HUES64 (cell line): ENCODE data around the gene SFXN5.

Source experiments
- H3K27ac ChIP-seq: 2 replicates; pipeline ENCODE4 v1.7.0; 2013; ENCODE audit warnings: low read depth, low read length, inconsistent platforms
- H3K27me3 ChIP-seq: 2 replicates; pipeline ENCODE4 v1.6.1; 2013; ENCODE audit warnings: mild to moderate bottlenecking, low read length; ENCODE audit not compliant: insufficient read depth
- H3K36me3 ChIP-seq: 2 replicates; pipeline ENCODE4 v1.6.1; 2013; ENCODE audit warnings: mild to moderate bottlenecking, low read length; ENCODE audit not compliant: insufficient read depth
- H3K4me1 ChIP-seq: 2 replicates; pipeline ENCODE4 v1.6.1; 2013; ENCODE audit warnings: mild to moderate bottlenecking, low read length, moderate library complexity; ENCODE audit not compliant: insufficient read depth
- H3K4me3 ChIP-seq: 2 replicates; pipeline ENCODE4 v1.5.1; 2013; ENCODE audit warnings: mild to moderate bottlenecking, low read length, moderate library complexity
- H3K9ac ChIP-seq: 2 replicates; pipeline ENCODE4 v1.6.1; 2013; ENCODE audit warnings: mild to moderate bottlenecking, low read depth, low read length
- H3K9me3 ChIP-seq: 2 replicates; pipeline ENCODE4 v1.6.1; 2013; ENCODE audit warnings: low read depth, low read length; ENCODE audit not compliant: insufficient read depth
- WGBS: fragments of 150-250, 120-280 bp; methylation state at CpG from one replicate; pipeline ENCODE4 v1.1.7; 2013; ENCODE audit warnings: missing lambda C conversion rate; 5-methylcytosine and 5-hydroxymethylcytosine counted together

The SFXN5 gene

GRCh38 chr2:72893594-72894319 lies 177.8 kb downstream of the SFXN5 start:
- H3K27ac ChIP-seq: no peak overlapping the region
- H3K27me3 ChIP-seq: peaks cover 64% of the 10 kb centered on the region
- no peak overlapping the region for H3K4me3 ChIP-seq
- H3K36me3 ChIP-seq: no peaks in the 10 kb centered on the region
- WGBS: 55% methylated on average over 15 of the region's 15 CpGs
- peaks cover 10% of the 10 kb centered on the region; the same call in 1 of the 2 replicates for H3K4me1 ChIP-seq
- H3K9me3 ChIP-seq: no peaks in the 10 kb centered on the region
- H3K9ac ChIP-seq: no peak overlapping the region

DNA sequence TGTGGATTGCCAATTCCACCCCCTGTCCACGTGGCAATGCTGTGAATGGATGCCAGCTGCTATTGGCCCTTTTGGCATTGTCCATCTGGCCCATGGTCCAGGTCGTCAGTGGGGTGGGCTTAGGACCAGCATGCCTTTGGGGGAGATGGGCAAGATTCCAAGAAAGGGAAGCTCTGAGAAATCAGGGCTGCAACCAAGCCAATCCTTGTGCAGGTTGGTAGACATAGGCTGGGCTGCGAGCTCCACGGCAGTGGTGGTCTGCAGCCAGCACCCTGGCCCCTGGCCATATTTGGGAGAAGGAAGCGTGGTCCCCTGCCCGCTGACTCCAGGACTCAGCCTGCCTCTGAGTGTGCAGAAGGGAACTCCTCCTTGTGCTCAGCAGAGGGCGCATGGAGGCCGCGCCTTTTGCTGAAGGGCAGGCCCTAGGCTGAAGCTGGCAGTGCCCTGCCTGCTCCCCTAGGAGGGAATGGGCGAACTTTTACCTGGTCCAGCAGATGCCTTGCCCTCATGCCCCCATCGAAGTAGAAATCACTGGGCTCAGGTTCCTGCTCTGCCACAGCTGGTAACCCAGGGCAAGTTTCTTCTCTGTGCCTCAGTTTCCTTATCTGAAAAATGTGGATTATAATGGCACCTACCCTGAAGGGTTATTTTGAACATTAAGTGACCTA lies 178.9 kb downstream of the SFXN5 start:
- Histone ChIP-seq H3K4me1 (peaks cover 15% of the 10 kb centered on the region), H3K27me3 (peaks cover 63% of the 10 kb centered on the region), H3K36me3 (no peaks in the 10 kb centered on the region), H3K27ac (no peak overlapping the region), H3K9me3 (no peaks in the 10 kb centered on the region), H3K9ac (no peak overlapping the region), H3K4me3 (no peak overlapping the region)
- WGBS: 19% methylated on average over 11 of the region's 11 CpGs
